Measurements from ENCODE around the gene MRPS23. TPM values are rescaled to one million over a fixed set of nuclear protein-coding genes. Genes with fewer than 3 reads are reported as not detected.

MRPS23 gene
- total and polyA plus RNA-seq, 2 of the 13 experiments (the other 11 are each of a cell fraction or from before 2014, with no cell fraction given): 63.2 to 181 TPM

- TF ChIP-seq, protein P1, sequence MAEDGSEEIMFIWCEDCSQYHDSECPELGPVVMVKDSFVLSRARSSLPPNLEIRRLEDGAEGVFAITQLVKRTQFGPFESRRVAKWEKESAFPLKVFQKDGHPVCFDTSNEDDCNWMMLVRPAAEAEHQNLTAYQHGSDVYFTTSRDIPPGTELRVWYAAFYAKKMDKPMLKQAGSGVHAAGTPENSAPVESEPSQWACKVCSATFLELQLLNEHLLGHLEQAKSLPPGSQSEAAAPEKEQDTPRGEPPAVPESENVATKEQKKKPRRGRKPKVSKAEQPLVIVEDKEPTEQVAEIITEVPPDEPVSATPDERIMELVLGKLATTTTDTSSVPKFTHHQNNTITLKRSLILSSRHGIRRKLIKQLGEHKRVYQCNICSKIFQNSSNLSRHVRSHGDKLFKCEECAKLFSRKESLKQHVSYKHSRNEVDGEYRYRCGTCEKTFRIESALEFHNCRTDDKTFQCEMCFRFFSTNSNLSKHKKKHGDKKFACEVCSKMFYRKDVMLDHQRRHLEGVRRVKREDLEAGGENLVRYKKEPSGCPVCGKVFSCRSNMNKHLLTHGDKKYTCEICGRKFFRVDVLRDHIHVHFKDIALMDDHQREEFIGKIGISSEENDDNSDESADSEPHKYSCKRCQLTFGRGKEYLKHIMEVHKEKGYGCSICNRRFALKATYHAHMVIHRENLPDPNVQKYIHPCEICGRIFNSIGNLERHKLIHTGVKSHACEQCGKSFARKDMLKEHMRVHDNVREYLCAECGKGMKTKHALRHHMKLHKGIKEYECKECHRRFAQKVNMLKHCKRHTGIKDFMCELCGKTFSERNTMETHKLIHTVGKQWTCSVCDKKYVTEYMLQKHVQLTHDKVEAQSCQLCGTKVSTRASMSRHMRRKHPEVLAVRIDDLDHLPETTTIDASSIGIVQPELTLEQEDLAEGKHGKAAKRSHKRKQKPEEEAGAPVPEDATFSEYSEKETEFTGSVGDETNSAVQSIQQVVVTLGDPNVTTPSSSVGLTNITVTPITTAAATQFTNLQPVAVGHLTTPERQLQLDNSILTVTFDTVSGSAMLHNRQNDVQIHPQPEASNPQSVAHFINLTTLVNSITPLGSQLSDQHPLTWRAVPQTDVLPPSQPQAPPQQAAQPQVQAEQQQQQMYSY (CRISPR knock-in tag; IDR thresholded peaks at IDR 0.05): peak; percentile 59; the same call in 1 of the 2 replicates
- TF ChIP-seq ZNF547 (CRISPR knock-in tag; IDR thresholded peaks at IDR 0.05) (no peak), ZNF709 (CRISPR knock-in tag; IDR thresholded peaks at IDR 0.05) (no peak), DNMT3B (CRISPR knock-in tag; conservative IDR thresholded peaks at IDR 0.05) (no peak; the same call in 1 of the 2 replicates), HNF1B (CRISPR knock-in tag; IDR thresholded peaks at IDR 0.05) (peak; percentile 60), ZNF776 (CRISPR knock-in tag; IDR thresholded peaks at IDR 0.05) (no peak), POLR2A (IDR thresholded peaks at IDR 0.05; ENCODE audit: insufficient read depth in 1 of 2, low read depth in 2 of 2, low read length in 2 of 2) (peak; percentile 71 to 90), GTF3A (CRISPR knock-in tag; conservative IDR thresholded peaks at IDR 0.05) (no peak), ZHX2 (IDR thresholded peaks at IDR 0.05; ENCODE audit: low read depth) (no peak), ZHX2 (CRISPR knock-in tag; IDR thresholded peaks at IDR 0.05; ENCODE audit: borderline replicate concordance) (no peak), KDM6A (CRISPR knock-in tag; IDR thresholded peaks at IDR 0.05; ENCODE audit: low read depth) (no peak), HOXA5 (CRISPR knock-in tag; IDR thresholded peaks at IDR 0.05) (no peak; the same call in 1 of the 2 replicates), ASH2L (IDR thresholded peaks at IDR 0.05; ENCODE audit: insufficient read length, low read depth, low read length) (no peak), ZNF30 (CRISPR knock-in tag; IDR thresholded peaks at IDR 0.05) (no peak), ZNF232 (CRISPR knock-in tag; IDR thresholded peaks at IDR 0.05; ENCODE audit: borderline replicate concordance) (0 out of 2 replicates have a peak, but pooled peaks have one; percentile 35)
- TF ChIP-seq, protein P2, sequence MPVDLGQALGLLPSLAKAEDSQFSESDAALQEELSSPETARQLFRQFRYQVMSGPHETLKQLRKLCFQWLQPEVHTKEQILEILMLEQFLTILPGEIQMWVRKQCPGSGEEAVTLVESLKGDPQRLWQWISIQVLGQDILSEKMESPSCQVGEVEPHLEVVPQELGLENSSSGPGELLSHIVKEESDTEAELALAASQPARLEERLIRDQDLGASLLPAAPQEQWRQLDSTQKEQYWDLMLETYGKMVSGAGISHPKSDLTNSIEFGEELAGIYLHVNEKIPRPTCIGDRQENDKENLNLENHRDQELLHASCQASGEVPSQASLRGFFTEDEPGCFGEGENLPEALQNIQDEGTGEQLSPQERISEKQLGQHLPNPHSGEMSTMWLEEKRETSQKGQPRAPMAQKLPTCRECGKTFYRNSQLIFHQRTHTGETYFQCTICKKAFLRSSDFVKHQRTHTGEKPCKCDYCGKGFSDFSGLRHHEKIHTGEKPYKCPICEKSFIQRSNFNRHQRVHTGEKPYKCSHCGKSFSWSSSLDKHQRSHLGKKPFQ (CRISPR knock-in tag; IDR thresholded peaks at IDR 0.05; ENCODE audit: insufficient replicate concordance): no peak
Observed at GRCh38 chr17:57862694-57863667, 13.1 kb upstream of the MRPS23 start (continued).

All from HepG2 (cell line).